Esophagus muscularis mucosa (tissue), 4 donors: Measurements from ENCODE around the gene CNGB1. TPM values are rescaled to one million over a fixed set of nuclear protein-coding genes. Genes with fewer than 3 reads are reported as not detected.

Source experiments
- DNase-seq: peaks from one replicate; pipeline ENCODE4 v3.0.0-alpha.2; 2017; ENCODE audit errors: extremely low spot score
- H3K27ac ChIP-seq, 4 donors: fragments of 200-600 bp; sonication (generic); replicated peaks in 1 of 4; 1 replicate in 3 of 4; 2 replicates in 1 of 4; pipeline ENCODE4 v1.5.1; 2016 to 2019; ENCODE audit warnings: mild to moderate bottlenecking in 1 of 4
- H3K27me3 ChIP-seq, 4 donors: fragments of 200-600 bp; sonication (generic); one replicate each; pipeline versions ENCODE4 v1.5.1 to v1.6.0; 2016 to 2019
- H3K36me3 ChIP-seq, 4 donors: fragments of 200-600 bp; sonication (generic); one replicate each; pipeline ENCODE4 v1.5.1; 2016 to 2019
- H3K4me1 ChIP-seq, 4 donors: fragments of 200-600 bp; sonication (generic); one replicate each; pipeline ENCODE4 v1.5.1; 2016 to 2019
- H3K4me3 ChIP-seq, 4 donors: fragments of 200-600 bp; sonication (generic); 1 replicate in 2 of 4; 2 replicates in 2 of 4; pipeline ENCODE4 v1.5.1; 2016 to 2019; ENCODE audit warnings: mild to moderate bottlenecking in 4 of 4, moderate library complexity in 1 of 4
- H3K9me3 ChIP-seq, 4 donors: fragments of 200-600 bp; sonication (generic); 1 replicate in 3 of 4; 2 replicates in 1 of 4; pipeline ENCODE4 v1.5.1; 2016 to 2019
- EP300 ChIP-seq: sonication (generic); formaldehyde crosslinking; IDR thresholded peaks from one replicate; pipeline ENCODE4 v1.6.1; 2017; ENCODE audit warnings: antibody characterized with exemption
- POLR2A ChIP-seq: fragments of 450-650 bp; IDR thresholded peaks from one replicate; pipeline ENCODE4 v1.6.1; 2017; ENCODE audit warnings: antibody characterized with exemption, moderate library complexity, mild to moderate bottlenecking, low read depth
- POLR2AphosphoS5 ChIP-seq, 2 donors: sonication (generic); formaldehyde crosslinking; IDR thresholded peaks; one replicate each; pipeline ENCODE4 v1.6.1; 2017; ENCODE audit warnings: antibody characterized with exemption in 2 of 2
- WGBS: methylation state at CpG from one replicate; pipeline ENCODE4 v1.1.5; 2018; 5-methylcytosine and 5-hydroxymethylcytosine counted together
- intact Hi-C: fragments of 100-400 bp; cut with DNase I; formaldehyde crosslinking; loops from one replicate; pipeline ENCODE4 v1.15.1; 2023
- total RNA-seq, 4 donors: library from RNA; depleted of rRNA; stranded (reverse); fragments of >200 nt; gene quantifications; one replicate each; pipeline versions ENCODE4 v1.1.0 to v1.2.1, GENCODE V29; 2016
- TF ChIP-seq, protein P1 (sequence below), 3 experiments: fragments of 200-600 bp in 2 of 3; fragments of 450-650 bp in 1 of 3; sonication (generic) in 2 of 3; IDR thresholded peaks; one replicate each; pipeline ENCODE4 v1.5.1; 2017 to 2019; ENCODE audit warnings: antibody characterized with exemption in 3 of 3, mild to moderate bottlenecking in 2 of 3, moderate library complexity in 1 of 3

Gene CNGB1
- total RNA-seq, 4 donors from 2014 or later: under 0.01 to 0.97 (median 0.31) TPM

DNA sequence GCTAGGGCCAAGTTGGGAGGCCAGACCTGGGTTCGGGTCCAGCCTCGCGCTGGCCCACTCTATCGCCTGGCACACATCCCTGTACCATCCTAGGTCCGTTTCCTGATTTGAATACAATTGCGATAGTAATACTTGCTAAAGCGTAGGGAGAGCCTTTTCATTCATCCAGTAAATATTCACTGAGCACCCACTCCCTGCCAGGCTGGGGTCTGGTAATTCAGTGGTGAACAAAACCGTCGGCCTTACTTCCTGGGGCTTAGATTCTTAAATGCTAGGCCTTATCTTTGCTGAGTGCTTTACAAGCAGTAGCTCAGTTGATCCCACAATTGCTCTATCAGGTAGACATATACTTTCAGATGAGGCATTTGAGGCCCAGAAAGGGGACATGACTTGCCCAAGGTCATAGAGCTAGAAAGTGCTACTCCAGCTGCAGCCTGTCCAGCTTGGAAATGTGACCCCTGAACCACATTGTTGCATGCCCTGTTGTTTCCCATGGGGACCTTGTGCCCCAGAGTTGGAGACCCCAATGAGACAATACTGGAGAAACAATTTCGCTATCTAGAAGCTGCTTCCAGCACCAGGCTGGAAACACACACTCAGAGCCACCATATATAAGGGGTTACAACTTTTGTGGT is 31.0 kb upstream of the CNGB1 start:
- Histone ChIP-seq H3K4me3 (peak overlapping the region; percentile 69 to 95 (median 82)), H3K9me3 (no peaks in the 10 kb centered on the region), H3K4me1 (peaks cover 31 to 47% (median 40%) of the 10 kb centered on the region in 4 donors), H3K27me3 (no peaks in the 10 kb centered on the region), H3K27ac (peak overlapping the region; percentile 87 to 96 (median 93)), H3K36me3 (peaks cover 17 to 46% (median 32%) of the 10 kb centered on the region in 4 donors)
- DNase-seq: no peak
- TF ChIP-seq POLR2A: no peak
- no peak for TF ChIP-seq POLR2AphosphoS5 (IDR thresholded peaks at IDR 0.05)
- TF ChIP-seq EP300: no peak
- TF ChIP-seq, protein P1, sequence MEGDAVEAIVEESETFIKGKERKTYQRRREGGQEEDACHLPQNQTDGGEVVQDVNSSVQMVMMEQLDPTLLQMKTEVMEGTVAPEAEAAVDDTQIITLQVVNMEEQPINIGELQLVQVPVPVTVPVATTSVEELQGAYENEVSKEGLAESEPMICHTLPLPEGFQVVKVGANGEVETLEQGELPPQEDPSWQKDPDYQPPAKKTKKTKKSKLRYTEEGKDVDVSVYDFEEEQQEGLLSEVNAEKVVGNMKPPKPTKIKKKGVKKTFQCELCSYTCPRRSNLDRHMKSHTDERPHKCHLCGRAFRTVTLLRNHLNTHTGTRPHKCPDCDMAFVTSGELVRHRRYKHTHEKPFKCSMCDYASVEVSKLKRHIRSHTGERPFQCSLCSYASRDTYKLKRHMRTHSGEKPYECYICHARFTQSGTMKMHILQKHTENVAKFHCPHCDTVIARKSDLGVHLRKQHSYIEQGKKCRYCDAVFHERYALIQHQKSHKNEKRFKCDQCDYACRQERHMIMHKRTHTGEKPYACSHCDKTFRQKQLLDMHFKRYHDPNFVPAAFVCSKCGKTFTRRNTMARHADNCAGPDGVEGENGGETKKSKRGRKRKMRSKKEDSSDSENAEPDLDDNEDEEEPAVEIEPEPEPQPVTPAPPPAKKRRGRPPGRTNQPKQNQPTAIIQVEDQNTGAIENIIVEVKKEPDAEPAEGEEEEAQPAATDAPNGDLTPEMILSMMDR (IDR thresholded peaks at IDR 0.05): no peak
- intact Hi-C loops: loop anchor here (5.0 kb wide), 2 partner anchors 200 to 245 kb away; partner anchors contain the start of gene KIFC3
- 35% methylated on average over 10 of the region's 10 CpGs for WGBS

DNA sequence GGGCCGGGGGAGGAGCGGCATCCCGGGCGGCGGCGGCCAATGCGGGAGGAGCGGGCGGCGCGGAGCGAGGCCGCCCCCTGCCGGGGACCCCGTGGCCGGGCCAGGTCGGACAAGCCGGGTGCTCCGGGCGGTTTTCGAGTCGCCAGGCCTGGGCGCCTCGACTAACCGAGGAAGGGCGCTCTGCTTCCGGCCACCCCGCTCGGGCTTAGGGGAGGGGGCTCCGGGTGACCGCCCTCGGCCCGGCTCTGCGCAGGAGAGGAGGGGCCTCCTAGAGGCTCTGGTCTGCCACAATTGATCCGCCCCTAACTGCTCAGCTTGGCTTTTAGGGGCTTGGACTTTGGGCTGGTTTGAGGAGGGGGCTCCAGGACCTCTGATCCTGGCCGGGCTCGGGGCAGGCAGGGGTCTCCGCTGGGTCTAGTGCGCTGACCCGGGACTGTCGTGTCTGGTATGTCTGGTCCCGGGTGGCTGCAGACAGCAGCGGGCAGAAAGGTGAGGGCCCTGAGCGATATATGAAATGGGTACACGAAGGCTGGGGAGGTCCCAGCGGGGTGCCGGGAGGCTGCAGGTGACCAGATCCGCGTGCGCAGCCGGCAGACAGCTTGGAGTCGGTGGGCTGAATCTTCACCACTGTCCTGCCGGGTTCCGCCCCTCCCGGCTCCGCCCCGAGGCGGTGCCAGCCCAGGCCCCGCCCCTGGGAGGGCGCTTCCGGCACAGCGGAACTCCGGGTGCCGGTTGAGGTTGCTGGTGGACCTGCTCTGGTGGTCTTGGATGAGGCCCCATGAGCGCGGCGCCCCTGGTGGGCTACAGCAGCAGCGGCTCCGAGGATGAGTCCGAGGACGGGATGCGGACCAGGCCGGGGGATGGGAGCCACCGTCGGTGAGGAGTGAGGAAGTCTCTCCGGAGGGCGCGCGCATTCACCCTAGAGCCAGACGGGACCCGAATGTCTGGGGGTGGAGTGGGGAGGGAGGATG is 30.1 kb upstream of the CNGB1 start, which contains the start of gene USB1:
TSS of gene USB1 (plus strand) at position 702 of the 971 bp plus-strand sequence. CDS start at position 779, 77 bp downstream.
- Histone ChIP-seq H3K36me3 (peaks cover 26 to 49% (median 35%) of the 10 kb centered on the region in 4 donors), H3K27ac (peak within 1 kb of the TSS; percentile 87 to 96 (median 93)), H3K27me3 (no peaks in the 10 kb centered on the region), H3K9me3 (no peaks in the 10 kb centered on the region), H3K4me3 (peak within 1 kb of the TSS; percentile 69 to 95 (median 82)), H3K4me1 (peaks cover 31 to 47% (median 40%) of the 10 kb centered on the region in 4 donors)
- peak; percentile 96 for DNase-seq
- WGBS: under 1% methylated on average over 30 of the region's 81 CpGs
- intact Hi-C loops: loop anchor here (5.0 kb wide), 2 partner anchors 199 to 244 kb away; partner anchors contain the start of gene KIFC3
- TF ChIP-seq EP300 (no peak), POLR2AphosphoS5 (IDR thresholded peaks at IDR 0.05) (peak; percentile 79 to 92), POLR2A (peak; percentile 47)
- TF ChIP-seq, protein P1 (IDR thresholded peaks at IDR 0.05): peak; percentile 72 to 78 (median 76)

DNA sequence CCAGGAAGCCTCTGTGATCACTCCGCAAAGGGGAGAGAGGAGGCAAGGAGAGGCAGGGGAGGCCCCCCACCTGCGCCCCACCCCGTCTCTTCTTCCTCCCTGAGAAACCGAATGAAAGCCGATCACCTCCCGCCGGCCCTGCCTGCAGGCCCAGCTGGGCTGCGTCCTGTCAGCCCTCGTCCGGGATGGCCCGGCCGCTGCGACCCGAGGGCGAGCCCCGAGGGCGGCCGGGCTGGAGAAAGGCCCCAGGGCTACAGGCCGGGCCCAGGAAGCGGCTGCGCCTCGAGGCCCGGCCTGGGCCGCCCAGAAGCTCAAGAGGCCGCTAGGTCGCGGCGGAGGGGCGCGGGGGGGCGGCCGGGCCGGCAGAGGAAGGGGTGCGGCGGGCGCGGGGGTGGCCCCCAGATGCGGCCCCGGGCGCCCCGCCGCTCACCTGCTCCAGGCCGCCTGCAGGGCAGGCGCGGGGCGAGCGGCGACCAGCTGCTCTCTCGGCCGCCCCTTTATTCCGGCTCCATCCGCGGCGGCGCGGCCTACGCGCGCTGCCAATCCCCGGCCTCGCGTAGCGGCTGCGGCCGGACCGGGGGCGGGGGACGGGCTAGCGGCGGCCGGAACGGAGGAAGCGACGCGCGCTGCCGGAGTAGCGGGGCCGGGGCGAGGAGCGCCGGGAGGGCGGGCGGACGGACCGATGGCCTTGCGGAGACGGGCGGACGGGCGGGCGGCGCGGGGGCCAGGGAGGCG is 29.2 kb upstream of the CNGB1 start, which contains the start of gene ZNF319:
TSS of gene ZNF319 (minus strand) at position 702 of the 735 bp plus-strand sequence. CDS start 2,407 bp downstream, outside the sequence.
- H3K27ac ChIP-seq: peak within 1 kb of the TSS; percentile 87 to 96 (median 93)
- no peak for TF ChIP-seq POLR2A
- TF ChIP-seq, protein P1 (IDR thresholded peaks at IDR 0.05): no peak
- no peak for TF ChIP-seq EP300
- no peak for TF ChIP-seq POLR2AphosphoS5 (IDR thresholded peaks at IDR 0.05)
- no peaks in the 10 kb centered on the region for H3K9me3 ChIP-seq
- 0% methylated on average over 12 of the region's 95 CpGs for WGBS
- H3K4me1 ChIP-seq: peaks cover 35 to 52% (median 42%) of the 10 kb centered on the region in 4 donors
- peak within 1 kb of the TSS; percentile 69 to 95 (median 82) for H3K4me3 ChIP-seq
- no peak for DNase-seq
- H3K27me3 ChIP-seq: no peaks in the 10 kb centered on the region
- intact Hi-C loops: loop anchor here (5.0 kb wide), 2 partner anchors 198 to 243 kb away; partner anchors contain the start of gene KIFC3
- H3K36me3 ChIP-seq: peaks cover 35 to 55% (median 41%) of the 10 kb centered on the region in 4 donors

DNA sequence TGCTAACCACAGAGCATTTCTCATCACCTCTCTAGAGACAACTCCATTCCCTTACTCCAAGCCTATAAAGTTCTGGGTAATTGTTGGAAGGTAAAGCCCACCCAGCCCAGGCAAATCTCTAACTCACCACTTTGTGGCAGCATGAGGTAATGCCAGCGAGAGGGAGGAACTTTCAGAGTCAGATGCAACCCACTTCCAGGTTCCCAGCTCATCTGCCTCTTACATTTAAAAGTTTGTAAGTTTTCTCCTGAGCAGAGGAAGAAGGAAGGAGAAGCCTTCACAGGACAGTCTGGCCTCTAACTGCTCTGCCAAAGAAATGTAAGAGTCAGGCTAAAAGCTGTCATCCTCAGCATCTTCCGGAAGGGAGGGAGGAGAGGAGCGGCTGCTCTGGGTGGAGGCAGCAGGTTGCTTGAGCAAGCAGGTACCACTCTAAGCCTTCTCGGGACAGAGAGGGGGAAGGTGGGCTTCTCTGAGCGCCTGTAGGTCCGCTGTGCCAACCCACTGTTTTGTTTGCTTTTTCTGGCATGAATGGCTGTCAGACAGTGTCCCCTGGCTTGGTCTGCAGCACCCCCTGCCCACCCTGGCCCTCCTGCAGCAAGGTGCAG is 28.5 kb upstream of the CNGB1 start:
- Histone ChIP-seq H3K9me3 (no peaks in the 10 kb centered on the region), H3K27ac (peak overlapping the region; percentile 87 to 96 (median 93)), H3K36me3 (peaks cover 35 to 57% (median 47%) of the 10 kb centered on the region in 4 donors), H3K4me3 (peak overlapping the region; percentile 69 to 95 (median 82)), H3K27me3 (no peaks in the 10 kb centered on the region), H3K4me1 (peaks cover 34 to 53% (median 42%) of the 10 kb centered on the region in 4 donors)
- intact Hi-C loops: no loop called here
- DNase-seq: no peak
- no peak for TF ChIP-seq EP300
- TF ChIP-seq POLR2AphosphoS5 (IDR thresholded peaks at IDR 0.05): no peak
- TF ChIP-seq, protein P1 (IDR thresholded peaks at IDR 0.05): no peak
- no peak for TF ChIP-seq POLR2A
- 13% methylated on average over 4 of the region's 6 CpGs for WGBS
